ENCODE measurements around the gene EBF4.
"Not testable (repeated sequence)": the region's sequence is repeated elsewhere in the genome, so short reads cannot be mapped to it uniquely, and the experiment has no call there.

DNA sequence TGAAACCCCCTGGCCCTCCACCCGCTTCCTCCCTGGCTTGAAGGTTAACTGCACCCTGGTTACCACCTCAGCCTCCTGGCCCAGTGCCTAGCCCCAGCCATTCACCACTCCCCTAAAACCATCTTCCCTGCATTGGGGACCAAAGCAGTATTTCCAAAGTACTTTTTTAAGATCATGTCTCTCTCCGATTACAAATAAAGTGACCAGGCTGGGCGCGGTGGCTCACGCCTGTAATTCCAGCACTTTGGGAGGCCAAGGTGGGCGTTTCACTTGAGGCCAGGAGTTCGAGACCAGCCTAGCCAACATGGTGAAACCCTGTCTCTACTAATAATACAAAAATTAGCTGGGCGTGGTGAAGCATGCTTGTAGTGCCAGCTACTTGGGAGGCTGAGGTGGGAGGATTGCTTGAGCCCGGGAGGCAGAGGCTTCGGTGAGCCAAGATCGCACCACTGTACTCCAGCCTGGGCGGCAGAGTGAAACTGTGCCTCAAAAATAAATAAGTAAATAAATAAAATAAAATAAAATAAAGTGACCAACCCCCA is 3.5 kb downstream of the EBF4 start:
- TF ChIP-seq, protein P1, sequence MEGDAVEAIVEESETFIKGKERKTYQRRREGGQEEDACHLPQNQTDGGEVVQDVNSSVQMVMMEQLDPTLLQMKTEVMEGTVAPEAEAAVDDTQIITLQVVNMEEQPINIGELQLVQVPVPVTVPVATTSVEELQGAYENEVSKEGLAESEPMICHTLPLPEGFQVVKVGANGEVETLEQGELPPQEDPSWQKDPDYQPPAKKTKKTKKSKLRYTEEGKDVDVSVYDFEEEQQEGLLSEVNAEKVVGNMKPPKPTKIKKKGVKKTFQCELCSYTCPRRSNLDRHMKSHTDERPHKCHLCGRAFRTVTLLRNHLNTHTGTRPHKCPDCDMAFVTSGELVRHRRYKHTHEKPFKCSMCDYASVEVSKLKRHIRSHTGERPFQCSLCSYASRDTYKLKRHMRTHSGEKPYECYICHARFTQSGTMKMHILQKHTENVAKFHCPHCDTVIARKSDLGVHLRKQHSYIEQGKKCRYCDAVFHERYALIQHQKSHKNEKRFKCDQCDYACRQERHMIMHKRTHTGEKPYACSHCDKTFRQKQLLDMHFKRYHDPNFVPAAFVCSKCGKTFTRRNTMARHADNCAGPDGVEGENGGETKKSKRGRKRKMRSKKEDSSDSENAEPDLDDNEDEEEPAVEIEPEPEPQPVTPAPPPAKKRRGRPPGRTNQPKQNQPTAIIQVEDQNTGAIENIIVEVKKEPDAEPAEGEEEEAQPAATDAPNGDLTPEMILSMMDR (IDR thresholded peaks at IDR 0.05; ENCODE audit: low read depth, low read length) = not testable (repeated sequence)
- not testable (repeated sequence) for TF ChIP-seq EZH2phosphoT487 (IDR thresholded peaks at IDR 0.05; ENCODE audit: low read depth)
